ENCODE results near the gene CDH4. TPM values are rescaled to one million over a fixed set of nuclear protein-coding genes. Genes with fewer than 3 reads are reported as not detected.

CDH4 gene
- total and polyA plus RNA-seq, 9 of the 15 experiments (the other 6 are each of a cell fraction or from before 2014, with no cell fraction given) = 0.04 TPM; not detected in 8

- H3K36me3 ChIP-seq (ENCODE audit: control insufficient read depth, insufficient read depth, low read length) = no peaks in the 10 kb centered on the region
- intact Hi-C loops (cut with micrococcal nuclease) (no loop called here), in situ Hi-C loops (cut with MboI) (no loop called here)
- no peak overlapping the region for H3K9ac ChIP-seq (ENCODE audit: insufficient read depth in 1 of 2, low read depth in 2 of 2, low read length in 2 of 2)
- H3K79me2 ChIP-seq (ENCODE audit: control insufficient read depth, insufficient read depth, low read length) = no peaks in the 10 kb centered on the region
- H3K9me3 ChIP-seq (replicated peaks; ENCODE audit: control insufficient read depth, insufficient read depth, low read depth, low read length) = no peaks in the 10 kb centered on the region
- 3% methylated on average over 8 of the region's 8 CpGs for WGBS (ENCODE audit: insufficient coverage, low coverage, missing lambda C conversion rate)
- no peak for DNase-seq (ENCODE audit: extremely low read depth in 1 of 4, low spot score in 3 of 4)
- peaks cover 18 to 48% of the 10 kb centered on the region in 2 experiments for H3K27me3 ChIP-seq (ENCODE audit: control insufficient read depth in 2 of 2, insufficient read depth in 2 of 2, low read length in 2 of 2)
- no peak for ATAC-seq
- no peak overlapping the region for H3K4me3 ChIP-seq
- no peak for FAIRE-seq
- CTCF ChIA-PET (ENCODE audit: low intra/inter-chr PET ratio) = no interaction called here
- BruUV-seq (replicated peaks) = no TSS peak
- H4K20me1 ChIP-seq (replicated peaks; ENCODE audit: control insufficient read depth, insufficient read depth, low read length) = no peaks in the 10 kb centered on the region; the same call in 1 of the 2 replicates
- H3K4me1 ChIP-seq (replicated peaks in 1 of 2; ENCODE audit: control insufficient read depth in 2 of 2, insufficient read depth in 2 of 2, low read length in 2 of 2) = peaks cover 0 to 10% of the 10 kb centered on the region in 2 experiments; a peak in 2 of 5 replicates
- H2AFZ ChIP-seq (ENCODE audit: low read depth, low read length) = no peak overlapping the region
- no peak overlapping the region for H3K27ac ChIP-seq (ENCODE audit: extremely low read depth, low read depth, low read length)
- no peak overlapping the region for H3K4me2 ChIP-seq (ENCODE audit: insufficient read depth, low read length)
- TF ChIP-seq SUPT5H (IDR thresholded peaks at IDR 0.05) = no peak
- POLR2A ChIA-PET = interaction anchor here (0.6 kb wide), 1 partner anchor 48 kb away, joined by 3 read pairs; no protein-coding TSS in a partner anchor
- no peaks in the 10 kb centered on the region for H3K9me1 ChIP-seq (ENCODE audit: control insufficient read depth, insufficient read depth, low read length)
Measured at GRCh38 chr20:61532736-61533135, 280.7 kb downstream of the CDH4 start.

- H4K20me1 ChIP-seq (replicated peaks; ENCODE audit: control insufficient read depth, insufficient read depth, low read length) = no peaks in the 10 kb centered on the region; the same call in 1 of the 2 replicates
- H3K9me3 ChIP-seq (replicated peaks; ENCODE audit: control insufficient read depth, insufficient read depth, low read depth, low read length) = no peaks in the 10 kb centered on the region
- H3K79me2 ChIP-seq (ENCODE audit: control insufficient read depth, insufficient read depth, low read length) = no peaks in the 10 kb centered on the region
- FAIRE-seq = no peak
- no peaks in the 10 kb centered on the region for H3K9me1 ChIP-seq (ENCODE audit: control insufficient read depth, insufficient read depth, low read length)
- no peak overlapping the region for H3K4me3 ChIP-seq
- no TSS peak for BruUV-seq (replicated peaks)
- intact Hi-C loops (cut with micrococcal nuclease) (no loop called here), in situ Hi-C loops (cut with MboI) (no loop called here)
- ChIA-PET POLR2A (interaction anchor here (0.6 kb wide), 1 partner anchor 48 kb away, joined by 3 read pairs; no protein-coding TSS in a partner anchor), CTCF (ENCODE audit: low intra/inter-chr PET ratio) (no interaction called here)
- H3K4me1 ChIP-seq (replicated peaks in 1 of 2; ENCODE audit: control insufficient read depth in 2 of 2, insufficient read depth in 2 of 2, low read length in 2 of 2) = peaks cover 0 to 10% of the 10 kb centered on the region in 2 experiments; a peak in 2 of 5 replicates
- H2AFZ ChIP-seq (ENCODE audit: low read depth, low read length) = no peak overlapping the region
- H3K36me3 ChIP-seq (ENCODE audit: control insufficient read depth, insufficient read depth, low read length) = no peaks in the 10 kb centered on the region
- ATAC-seq = no peak
- DNase-seq (ENCODE audit: extremely low read depth in 1 of 4, low spot score in 3 of 4) = no peak
- H3K9ac ChIP-seq (ENCODE audit: insufficient read depth in 1 of 2, low read depth in 2 of 2, low read length in 2 of 2) = no peak overlapping the region
- TF ChIP-seq, protein P1, sequence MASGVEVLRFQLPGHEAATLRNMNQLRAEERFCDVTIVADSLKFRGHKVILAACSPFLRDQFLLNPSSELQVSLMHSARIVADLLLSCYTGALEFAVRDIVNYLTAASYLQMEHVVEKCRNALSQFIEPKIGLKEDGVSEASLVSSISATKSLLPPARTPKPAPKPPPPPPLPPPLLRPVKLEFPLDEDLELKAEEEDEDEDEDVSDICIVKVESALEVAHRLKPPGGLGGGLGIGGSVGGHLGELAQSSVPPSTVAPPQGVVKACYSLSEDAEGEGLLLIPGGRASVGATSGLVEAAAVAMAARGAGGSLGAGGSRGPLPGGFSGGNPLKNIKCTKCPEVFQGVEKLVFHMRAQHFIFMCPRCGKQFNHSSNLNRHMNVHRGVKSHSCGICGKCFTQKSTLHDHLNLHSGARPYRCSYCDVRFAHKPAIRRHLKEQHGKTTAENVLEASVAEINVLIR (CRISPR knock-in tag; IDR thresholded peaks at IDR 0.05) = no peak
- TF ChIP-seq CHD4 (IDR thresholded peaks at IDR 0.05; ENCODE audit: insufficient read depth, insufficient replicate concordance, low read depth, low read length, poor library complexity, severe bottlenecking) = no peak
- TF ChIP-seq ZNF41 (CRISPR knock-in tag; conservative IDR thresholded peaks at IDR 0.05) = no peak
- no peak for TF ChIP-seq PHTF2 (CRISPR knock-in tag; IDR thresholded peaks at IDR 0.05)
- no peak for TF ChIP-seq ZNF644 (tag; IDR thresholded peaks at IDR 0.05; ENCODE audit: low read depth)
- no peak for TF ChIP-seq RUNX1 (IDR thresholded peaks at IDR 0.05; ENCODE audit: low read depth)
- TF ChIP-seq KHSRP (IDR thresholded peaks at IDR 0.05) = no peak
- TF ChIP-seq ZNF408 (CRISPR knock-in tag; IDR thresholded peaks at IDR 0.05; ENCODE audit: low read depth) = no peak
- no peak overlapping the region for H3K27ac ChIP-seq (ENCODE audit: extremely low read depth, low read depth, low read length)
- H3K27me3 ChIP-seq (ENCODE audit: control insufficient read depth in 2 of 2, insufficient read depth in 2 of 2, low read length in 2 of 2) = peaks cover 18 to 51% of the 10 kb centered on the region in 2 experiments
- no peak overlapping the region for H3K4me2 ChIP-seq (ENCODE audit: insufficient read depth, low read length)
- WGBS (ENCODE audit: insufficient coverage, low coverage, missing lambda C conversion rate) = 2% methylated on average over 15 of the region's 18 CpGs
Measured at GRCh38 chr20:61533231-61533631, 281.2 kb downstream of the CDH4 start.
